ENCODE results near the gene TMPRSS11F. TPM values are rescaled to one million over a fixed set of nuclear protein-coding genes. Genes with fewer than 3 reads are reported as not detected.

The TMPRSS11F gene
- total and polyA plus RNA-seq, 11 donors: 0.10 TPM; not detected in 10

DNA sequence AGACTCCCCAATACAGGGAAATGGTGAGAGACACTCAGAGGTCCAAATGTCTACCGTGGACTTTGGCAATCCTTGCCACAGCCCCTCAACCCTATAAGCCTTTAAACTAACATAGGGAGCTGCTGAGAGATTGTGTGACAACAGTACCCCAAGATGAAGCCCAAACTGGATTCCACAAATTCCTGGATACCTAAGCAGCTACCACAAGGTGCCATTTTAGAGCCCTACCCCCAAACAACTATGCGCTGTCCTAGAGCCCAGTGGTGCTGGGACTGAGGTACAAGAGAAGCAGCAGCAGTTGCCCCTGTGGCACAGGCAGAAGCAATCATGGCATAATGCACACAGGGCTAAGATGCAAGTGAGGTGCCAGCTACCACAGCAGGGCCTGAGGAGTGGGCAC lies 2.7 kb upstream of the TMPRSS11F start:
- ATAC-seq (no peak), DNase-seq (no peak)
- 84 to 91% (median 88%) methylated on average over 2 of the region's 2 CpGs for WGBS, 4 donors
- H3K4me1 ChIP-seq: no peaks in the 10 kb centered on the region
- intact Hi-C loops (cut with DNase I): no loop called here
- H3K27ac ChIP-seq: no peak overlapping the region
- H3K9me3 ChIP-seq: peaks cover 0 to 20% (median 0%) of the 10 kb centered on the region in 12 donors
- TF ChIP-seq, protein P1, sequence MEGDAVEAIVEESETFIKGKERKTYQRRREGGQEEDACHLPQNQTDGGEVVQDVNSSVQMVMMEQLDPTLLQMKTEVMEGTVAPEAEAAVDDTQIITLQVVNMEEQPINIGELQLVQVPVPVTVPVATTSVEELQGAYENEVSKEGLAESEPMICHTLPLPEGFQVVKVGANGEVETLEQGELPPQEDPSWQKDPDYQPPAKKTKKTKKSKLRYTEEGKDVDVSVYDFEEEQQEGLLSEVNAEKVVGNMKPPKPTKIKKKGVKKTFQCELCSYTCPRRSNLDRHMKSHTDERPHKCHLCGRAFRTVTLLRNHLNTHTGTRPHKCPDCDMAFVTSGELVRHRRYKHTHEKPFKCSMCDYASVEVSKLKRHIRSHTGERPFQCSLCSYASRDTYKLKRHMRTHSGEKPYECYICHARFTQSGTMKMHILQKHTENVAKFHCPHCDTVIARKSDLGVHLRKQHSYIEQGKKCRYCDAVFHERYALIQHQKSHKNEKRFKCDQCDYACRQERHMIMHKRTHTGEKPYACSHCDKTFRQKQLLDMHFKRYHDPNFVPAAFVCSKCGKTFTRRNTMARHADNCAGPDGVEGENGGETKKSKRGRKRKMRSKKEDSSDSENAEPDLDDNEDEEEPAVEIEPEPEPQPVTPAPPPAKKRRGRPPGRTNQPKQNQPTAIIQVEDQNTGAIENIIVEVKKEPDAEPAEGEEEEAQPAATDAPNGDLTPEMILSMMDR (IDR thresholded peaks at IDR 0.05): no peak
- no peak for TF ChIP-seq POLR2A (IDR thresholded peaks at IDR 0.05)
- H3K36me3 ChIP-seq: no peaks in the 10 kb centered on the region
- no peak overlapping the region for H3K4me3 ChIP-seq
- H3K27me3 ChIP-seq: no peaks in the 10 kb centered on the region

DNA sequence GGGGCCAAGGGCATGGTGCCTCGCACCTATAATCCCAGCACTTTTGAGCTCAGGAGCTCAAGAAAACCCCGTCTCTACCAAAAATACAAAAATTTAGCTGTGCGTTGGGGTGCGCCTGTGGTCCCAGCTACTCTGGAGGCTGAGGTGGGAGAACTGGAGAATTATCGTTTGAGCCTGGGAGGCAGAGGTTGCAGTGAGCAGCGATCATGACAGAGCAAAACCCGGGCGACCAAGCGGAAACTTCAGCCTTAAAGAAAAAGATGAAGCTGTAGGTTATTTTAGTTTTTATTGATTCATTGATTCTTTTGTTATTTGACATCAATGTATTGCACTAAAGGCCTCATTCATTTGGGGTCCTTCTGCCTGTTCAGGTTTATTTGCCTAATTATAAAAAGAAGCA lies 5.4 kb downstream of the TMPRSS11F start:
- intact Hi-C loops (cut with DNase I): no loop called here
- DNase-seq (no peak), ATAC-seq (no peak)
- no peaks in the 10 kb centered on the region for H3K27me3 ChIP-seq
- WGBS, 4 donors: 91 to 96% (median 93%) methylated on average over 9 of the region's 9 CpGs
- no peaks in the 10 kb centered on the region for H3K36me3 ChIP-seq
- H3K9me3 ChIP-seq: peaks cover 0 to 3% (median 0%) of the 10 kb centered on the region in 12 donors
- no peak overlapping the region for H3K4me3 ChIP-seq
- H3K4me1 ChIP-seq: no peaks in the 10 kb centered on the region
- no peak for TF ChIP-seq POLR2A (IDR thresholded peaks at IDR 0.05)
- TF ChIP-seq, protein P1 (IDR thresholded peaks at IDR 0.05): no peak
- no peak overlapping the region for H3K27ac ChIP-seq

DNA sequence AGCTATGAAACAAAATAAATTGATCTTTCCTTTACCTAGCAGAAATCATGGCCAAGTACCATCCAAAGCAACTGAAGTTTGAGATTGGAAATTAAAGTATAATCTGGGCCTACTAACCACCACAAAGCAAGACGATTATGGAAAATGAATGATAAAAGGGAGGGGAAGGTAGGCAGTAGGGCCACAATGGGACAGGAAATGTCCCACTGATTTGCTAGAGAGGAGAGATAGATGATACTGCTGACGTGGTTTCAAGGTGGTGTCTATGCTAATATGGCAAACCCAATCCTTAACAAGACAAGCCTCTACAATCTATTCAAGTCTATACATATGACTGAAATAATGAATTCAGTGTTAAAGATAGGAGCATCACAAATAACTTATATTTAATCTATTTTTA lies 6.1 kb downstream of the TMPRSS11F start:
- Histone ChIP-seq H3K27ac (no peak overlapping the region), H3K4me1 (no peaks in the 10 kb centered on the region), H3K9me3 (peaks cover 0 to 10% (median 0%) of the 10 kb centered on the region in 12 donors), H3K36me3 (no peaks in the 10 kb centered on the region), H3K4me3 (no peak overlapping the region), H3K27me3 (no peaks in the 10 kb centered on the region)
- TF ChIP-seq, protein P1 (IDR thresholded peaks at IDR 0.05): no peak
- no peak for TF ChIP-seq POLR2A (IDR thresholded peaks at IDR 0.05)
- intact Hi-C loops (cut with DNase I): no loop called here
- no peak for DNase-seq
- ATAC-seq: no peak
- 60 to 79% (median 74%) methylated on average over 2 of the region's 2 CpGs for WGBS, 4 donors

DNA sequence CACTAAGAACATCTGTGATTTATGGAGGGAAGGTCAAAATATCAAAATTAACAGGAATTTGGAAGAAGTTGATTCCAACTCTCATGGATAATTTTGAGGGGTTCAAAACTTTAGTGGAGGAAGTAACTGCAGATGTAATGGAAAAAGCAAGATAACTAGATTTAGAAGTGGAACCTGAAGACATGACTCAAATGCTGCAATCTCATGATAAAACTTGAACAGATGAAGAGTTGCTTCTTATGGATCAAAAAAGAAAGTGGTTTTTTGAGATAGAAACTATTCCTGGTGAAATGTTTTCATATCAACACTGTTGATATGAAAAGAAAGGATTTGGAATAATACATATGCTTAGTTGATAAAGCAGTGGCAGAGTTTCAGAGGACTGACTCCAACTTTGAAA lies 9.7 kb downstream of the TMPRSS11F start:
- TF ChIP-seq, protein P1 (IDR thresholded peaks at IDR 0.05): no peak
- no peak for TF ChIP-seq POLR2A (IDR thresholded peaks at IDR 0.05)
- DNase-seq (no peak), ATAC-seq (no peak)
- Histone ChIP-seq H3K27me3 (no peaks in the 10 kb centered on the region), H3K36me3 (no peaks in the 10 kb centered on the region), H3K4me3 (no peak overlapping the region), H3K4me1 (no peaks in the 10 kb centered on the region), H3K9me3 (peaks cover 0 to 34% (median 6%) of the 10 kb centered on the region in 12 donors), H3K27ac (no peak overlapping the region)
- intact Hi-C loops (cut with DNase I): no loop called here
